Endothelial cell (in vitro differentiated cells): ENCODE data around the gene APOL4. TPM values are rescaled to one million over a fixed set of nuclear protein-coding genes. Genes with fewer than 3 reads are reported as not detected.
"Not testable (repeated sequence)": the region's sequence is repeated elsewhere in the genome, so short reads cannot be mapped to it uniquely, and the experiment has no call there.

ENCODE experiments used
- DNase-seq: peaks from one replicate; pipeline ENCODE4 v3.0.0; 2021; ENCODE audit warnings: low spot score
- H3K27ac Mint-ChIP-seq: one replicate; pipeline ENCODE4 v1.8.0; 2021; ENCODE audit warnings: mixed read lengths, inconsistent platforms; ENCODE audit not compliant: unreplicated experiment
- H3K27me3 Mint-ChIP-seq: one replicate; pipeline ENCODE4 v1.8.0; 2021; ENCODE audit warnings: mild to moderate bottlenecking, moderate library complexity, mixed read lengths, inconsistent platforms; ENCODE audit not compliant: unreplicated experiment
- H3K36me3 Mint-ChIP-seq: one replicate; pipeline ENCODE4 v1.8.0; 2021; ENCODE audit warnings: mild to moderate bottlenecking, low read depth, mixed read lengths, inconsistent platforms; ENCODE audit not compliant: unreplicated experiment
- H3K4me1 Mint-ChIP-seq: one replicate; pipeline ENCODE4 v1.8.0; 2021; ENCODE audit warnings: mild to moderate bottlenecking, mixed read lengths, inconsistent platforms; ENCODE audit not compliant: unreplicated experiment
- H3K4me3 Mint-ChIP-seq: one replicate; pipeline ENCODE4 v1.8.0; 2021; ENCODE audit warnings: mild to moderate bottlenecking, mixed read lengths, inconsistent platforms; ENCODE audit not compliant: unreplicated experiment
- H3K9me3 Mint-ChIP-seq: one replicate; pipeline ENCODE4 v1.8.0; 2021; ENCODE audit warnings: mixed read lengths, inconsistent platforms; ENCODE audit not compliant: unreplicated experiment
- CTCF ChIP-seq: fragments of 200-600 bp; sonication (generic); IDR thresholded peaks from one replicate; pipeline ENCODE4 v1.5.0; 2021; ENCODE audit warnings: antibody characterized with exemption; ENCODE audit not compliant: unreplicated experiment
- total RNA-seq: library from RNA; stranded (reverse); fragmentation: NEBNext Ultra II Directional; extraction: Animal tissue kit (Norgen Biotek cat#: 25700); gene quantifications from one replicate; pipeline ENCODE4 v1.2.1, GENCODE V29; 2021; ENCODE audit not compliant: unreplicated experiment

APOL4 gene
- total RNA-seq, 1 donor from 2014 or later = 4.4 TPM

- no peak for DNase-seq
- Mint-ChIP-seq H3K9me3 (no peaks in the 10 kb centered on the region), H3K4me3 (no peak overlapping the region), H3K4me1 (peaks cover 14% of the 10 kb centered on the region), H3K27ac (no peak overlapping the region), H3K36me3 (peaks cover 9% of the 10 kb centered on the region), H3K27me3 (peaks cover 12% of the 10 kb centered on the region)
- no peak for TF ChIP-seq CTCF
These were observed 6.7 kb upstream of the APOL4 start for GRCh38 chr22:36208162-36208765.

- Mint-ChIP-seq H3K4me3 (peak overlapping the region; percentile 5), H3K9me3 (no peaks in the 10 kb centered on the region), H3K36me3 (peaks cover 9% of the 10 kb centered on the region), H3K27me3 (peaks cover 11% of the 10 kb centered on the region), H3K27ac (no peak overlapping the region), H3K4me1 (peaks cover 19% of the 10 kb centered on the region)
- TF ChIP-seq CTCF = no peak
- no peak for DNase-seq
These were observed 4.6 kb upstream of the APOL4 start for GRCh38 chr22:36206255-36206654.

GRCh38 chr22:36205573-36205972 lies 4.0 kb upstream of the APOL4 start:
- peaks cover 23% of the 10 kb centered on the region for H3K4me1 Mint-ChIP-seq
- not testable (repeated sequence) for H3K9me3 Mint-ChIP-seq, DNase-seq, H3K36me3 Mint-ChIP-seq, H3K27ac Mint-ChIP-seq, H3K27me3 Mint-ChIP-seq, H3K4me3 Mint-ChIP-seq

- no peak for TF ChIP-seq CTCF
- Mint-ChIP-seq H3K36me3 (peaks cover 6% of the 10 kb centered on the region), H3K27ac (no peak overlapping the region), H3K27me3 (peaks cover 8% of the 10 kb centered on the region), H3K4me3 (no peak overlapping the region), H3K9me3 (no peaks in the 10 kb centered on the region), H3K4me1 (peaks cover 30% of the 10 kb centered on the region)
- DNase-seq = no peak
These were observed 3.0 kb upstream of the APOL4 start for GRCh38 chr22:36204632-36205015.

- Mint-ChIP-seq H3K27ac (peak overlapping the region; percentile 33), H3K9me3 (no peaks in the 10 kb centered on the region), H3K27me3 (peaks cover 8% of the 10 kb centered on the region), H3K4me3 (no peak overlapping the region), H3K4me1 (peaks cover 35% of the 10 kb centered on the region), H3K36me3 (peaks cover 4% of the 10 kb centered on the region)
- no peak for DNase-seq
- TF ChIP-seq CTCF = no peak
These were observed 2.5 kb upstream of the APOL4 start for GRCh38 chr22:36204001-36204631.

- not testable (repeated sequence) for DNase-seq, H3K27me3 Mint-ChIP-seq, H3K4me3 Mint-ChIP-seq, H3K36me3 Mint-ChIP-seq, H3K9me3 Mint-ChIP-seq
- Mint-ChIP-seq H3K27ac (peak overlapping the region; percentile 33), H3K4me1 (peaks cover 38% of the 10 kb centered on the region)
These were observed 1.8 kb upstream of the APOL4 start for GRCh38 chr22:36203441-36203840.

- Mint-ChIP-seq H3K27ac (peak overlapping the region; percentile 61), H3K27me3 (peaks cover 11% of the 10 kb centered on the region), H3K4me1 (peaks cover 43% of the 10 kb centered on the region)
- not testable (repeated sequence) for H3K36me3 Mint-ChIP-seq, H3K9me3 Mint-ChIP-seq, H3K4me3 Mint-ChIP-seq, DNase-seq
These were observed 1.3 kb upstream of the APOL4 start for GRCh38 chr22:36202906-36203305.

GRCh38 chr22:36201025-36201424 lies 584 bp downstream of the APOL4 start:
- peaks cover 61% of the 10 kb centered on the region for H3K4me1 Mint-ChIP-seq
- H3K36me3 Mint-ChIP-seq, DNase-seq, H3K27ac Mint-ChIP-seq, H3K9me3 Mint-ChIP-seq: not testable (repeated sequence)
- H3K4me3 Mint-ChIP-seq = peak overlapping the region; percentile 8
- H3K27me3 Mint-ChIP-seq = peaks cover 12% of the 10 kb centered on the region
